Stimulated activated CD4-positive, alpha-beta T cell treated with anti-CD3 and anti-CD28 coated beads, Interleukin-12 subunit alpha, Interleukin-12 subunit beta, amount 100 ng/mL, for 4 hours (primary cell): ENCODE measurements around the gene PDILT.
"Not testable (repeated sequence)": the region's sequence is repeated elsewhere in the genome, so short reads cannot be mapped to it uniquely, and the experiment has no call there.

Source experiments
- DNase-seq: peaks from one replicate; pipeline ENCODE4 v3.0.0-alpha.2; 2020

PDILT gene

GRCh38 chr16:20320592-20320991 lies 83.9 kb downstream of the PDILT start:
- no peak for DNase-seq

DNA sequence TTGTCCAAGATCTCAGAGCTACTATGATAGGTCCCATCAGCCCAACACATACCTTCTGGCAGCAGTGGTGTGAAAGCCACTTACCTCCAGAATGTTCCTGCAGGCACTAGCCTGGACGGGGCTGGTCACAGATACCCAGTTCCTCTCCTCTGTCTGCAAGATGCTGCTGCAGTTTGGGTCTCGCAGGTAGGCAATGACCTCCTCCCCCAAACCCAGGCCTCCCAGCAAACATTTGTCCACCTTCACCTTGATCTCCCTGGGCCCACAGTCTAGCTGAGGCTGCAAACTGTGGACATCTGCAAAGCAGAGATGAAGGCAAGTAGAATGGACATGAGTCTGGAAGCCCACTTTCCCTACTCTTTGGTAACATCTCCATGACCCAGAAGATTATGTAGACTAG lies 84.4 kb downstream of the PDILT start:
- no peak for DNase-seq

GRCh38 chr16:20319406-20319805 lies 85.1 kb downstream of the PDILT start:
- DNase-seq, result no peak

DNA sequence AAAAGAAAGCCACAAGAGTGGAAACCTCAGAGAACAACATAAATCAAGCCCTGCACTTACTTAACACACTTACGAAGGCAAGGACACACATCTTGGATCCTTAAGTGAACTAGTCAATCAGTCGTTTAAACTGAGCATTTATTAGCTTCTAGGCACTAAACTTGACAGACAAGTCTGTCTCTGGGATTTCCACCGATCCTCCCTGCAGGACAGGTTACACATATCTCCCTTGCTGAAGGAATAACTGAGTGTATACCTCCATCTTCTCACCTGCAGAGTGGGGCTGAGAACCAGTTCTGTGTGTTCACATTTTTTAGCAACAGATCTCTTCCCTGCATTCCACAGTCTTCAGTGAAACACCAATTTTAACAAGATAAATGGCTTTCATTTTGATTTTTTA lies 86.1 kb downstream of the PDILT start:
- no peak for DNase-seq

DNA sequence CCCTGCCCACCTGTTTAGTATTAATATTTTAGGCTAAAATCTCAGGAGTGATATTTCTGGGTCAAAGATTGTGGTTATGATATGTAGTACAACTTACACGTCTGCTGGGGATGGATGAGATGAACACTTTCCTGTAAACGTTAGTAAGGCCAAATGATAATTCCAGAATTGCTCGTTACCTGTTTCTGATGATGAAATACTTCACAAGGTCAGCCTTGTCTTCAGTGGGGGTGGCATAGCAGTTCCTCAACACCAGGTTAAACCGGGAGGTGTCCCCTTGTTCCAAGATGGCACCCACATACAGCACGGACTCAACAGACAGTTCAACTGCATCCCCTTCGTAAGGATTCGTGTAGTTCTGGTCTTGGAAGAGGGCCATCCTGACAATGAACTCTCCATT lies 86.5 kb downstream of the PDILT start:
- DNase-seq, result no peak

DNA sequence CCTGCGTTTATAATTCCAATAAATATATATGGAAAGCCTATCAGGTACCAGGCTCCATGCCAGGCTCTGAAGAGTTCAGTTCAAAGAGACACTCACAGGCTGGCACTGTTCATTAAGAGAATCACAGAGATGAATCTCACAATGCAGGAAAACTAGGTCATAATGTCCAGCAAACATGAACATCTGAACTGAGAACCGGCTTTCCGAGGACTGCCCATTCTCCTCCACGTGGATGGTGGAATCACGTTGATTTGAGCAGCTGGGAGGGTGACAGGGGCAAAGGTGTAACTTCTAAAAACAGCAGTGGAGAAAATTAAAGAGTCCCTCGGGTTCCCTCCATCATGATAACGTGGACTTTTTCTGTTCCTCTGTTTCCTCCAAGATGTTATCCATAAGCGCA lies 87.4 kb downstream of the PDILT start:
- DNase-seq, result no peak

GRCh38 chr16:20316715-20317114 lies 87.8 kb downstream of the PDILT start:
- no peak for DNase-seq

DNA sequence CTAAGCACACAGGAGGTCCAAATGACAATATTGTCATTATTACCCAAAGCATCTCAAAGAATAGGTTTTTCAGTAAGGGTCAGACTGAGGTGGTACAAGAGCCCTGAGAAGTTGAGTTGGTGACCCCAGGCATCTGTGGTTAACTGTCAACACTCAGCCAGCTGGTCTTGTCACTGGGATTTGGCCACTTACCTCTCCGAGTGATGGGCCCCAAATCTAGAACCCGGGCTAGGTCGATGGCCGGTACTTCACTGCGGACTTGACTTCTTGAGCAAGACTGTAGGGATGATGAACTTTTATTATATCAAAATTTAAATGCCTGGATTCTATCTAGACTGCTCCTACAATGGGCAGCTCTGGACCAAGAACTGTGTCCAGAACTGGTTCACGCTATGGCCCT lies 88.8 kb downstream of the PDILT start:
- no peak for DNase-seq

GRCh38 chr16:20314575-20314974 lies 90.0 kb downstream of the PDILT start:
- DNase-seq, result no peak

GRCh38 chr16:20313741-20314140 lies 90.8 kb downstream of the PDILT start:
- no peak for DNase-seq

DNA sequence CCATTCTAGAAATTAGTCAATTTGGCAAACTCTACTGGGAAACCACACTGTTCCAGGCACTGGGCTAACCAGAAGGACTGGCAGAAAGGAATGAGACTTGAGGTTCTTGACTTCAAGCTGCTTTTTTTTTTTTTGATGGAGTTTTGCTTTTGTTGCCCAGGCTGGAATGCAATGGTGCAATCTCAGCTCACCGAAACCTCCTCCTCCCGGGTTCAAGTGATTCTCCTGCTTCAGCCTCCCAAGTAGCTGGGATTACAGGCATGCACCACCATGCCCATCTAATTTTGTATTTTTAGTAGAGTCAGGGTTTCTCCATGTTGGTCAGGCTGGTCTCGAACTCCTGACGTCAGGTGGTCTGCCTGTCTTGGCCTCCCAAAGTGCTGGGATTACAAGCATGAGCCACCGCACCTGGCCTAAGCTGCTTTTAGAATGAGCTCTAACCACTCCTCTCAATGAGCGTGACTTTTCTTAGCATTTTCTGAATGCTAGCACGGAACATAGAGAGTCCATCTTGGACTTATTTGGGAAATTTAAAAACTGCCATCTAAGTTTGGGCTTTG lies 91.9 kb downstream of the PDILT start:
- not testable (repeated sequence) for DNase-seq

- DNase-seq, result no peak
These were observed 93.0 kb downstream of the PDILT start for GRCh38 chr16:20311548-20311947.

DNA sequence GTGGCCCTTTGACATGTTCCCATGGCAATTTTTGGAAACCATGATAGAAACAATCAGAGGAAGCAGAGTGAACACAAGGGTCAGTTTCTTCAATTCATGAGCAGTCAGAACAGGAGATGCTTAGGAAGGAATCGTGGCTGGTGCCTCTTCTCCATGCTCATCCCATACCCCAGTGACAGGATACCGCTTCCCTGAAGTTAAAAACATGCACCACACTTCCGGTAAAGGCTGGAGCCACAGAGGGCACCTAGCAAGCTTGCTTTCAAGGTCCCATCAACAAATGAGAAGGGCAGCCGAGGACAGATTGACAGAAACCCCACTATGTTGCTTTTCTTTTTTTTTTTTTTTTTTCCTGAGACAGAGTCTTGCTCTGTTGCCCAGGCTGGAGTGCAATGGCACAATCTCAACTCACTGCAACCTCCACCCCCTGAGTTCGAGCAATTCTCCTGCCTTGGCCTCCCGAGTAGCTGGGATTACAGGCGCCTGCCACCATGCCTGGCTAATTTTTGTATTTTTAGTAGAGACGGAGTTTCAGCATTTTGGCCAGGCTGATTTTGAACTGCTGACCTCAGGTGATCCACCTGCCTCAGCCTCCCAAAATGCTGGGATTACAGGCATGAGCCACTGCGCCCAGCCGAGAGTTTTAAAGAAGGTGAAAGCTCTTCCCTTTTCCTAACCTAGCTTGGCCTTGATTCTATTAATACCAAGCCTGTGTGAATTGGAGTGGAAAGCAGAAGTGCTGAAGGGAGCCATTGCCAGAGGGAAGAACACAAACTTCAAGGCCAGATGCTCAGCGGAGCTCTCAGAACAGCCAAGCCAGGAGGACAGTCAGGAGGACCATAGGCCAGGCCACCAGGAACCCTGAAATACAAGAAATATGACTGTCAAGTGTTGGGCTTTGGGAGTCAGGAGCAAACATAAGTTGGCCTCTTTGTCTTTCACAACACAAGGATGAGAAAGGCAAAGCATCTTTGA lies 93.8 kb downstream of the PDILT start:
- DNase-seq, result no peak

DNA sequence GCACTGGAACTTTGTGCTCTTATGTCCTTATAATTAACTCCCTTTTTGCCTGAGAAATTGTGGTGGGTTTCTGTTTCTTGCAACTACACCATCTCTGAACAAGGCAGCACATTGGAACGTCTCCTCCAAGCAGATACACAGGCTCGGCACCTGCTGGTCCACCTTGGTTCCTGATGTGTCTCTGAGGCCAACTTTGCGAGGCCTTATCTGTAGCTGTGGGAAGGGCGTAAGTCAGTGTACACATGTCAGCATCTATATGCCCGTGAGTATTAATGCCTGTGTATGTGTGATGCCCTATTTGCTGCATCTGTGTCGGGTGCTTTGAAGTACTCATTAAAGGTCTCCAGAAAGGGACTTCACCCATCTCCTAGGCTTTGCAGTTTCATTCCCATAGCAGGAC lies 94.8 kb downstream of the PDILT start:
- no peak for DNase-seq
